Stimulated activated CD4-positive, alpha-beta T cell treated with anti-CD3 and anti-CD28 coated beads, Interleukin-1b, Interleukin-23, amount 100 ng/mL, for 1 hour (primary cell): ENCODE data around the gene ZNF561.
A peak's percentile ranks its signal among the peaks of the same experiment; 100 is the strongest.
"Not testable (repeated sequence)": the region's sequence is repeated elsewhere in the genome, so short reads cannot be mapped to it uniquely, and the experiment has no call there.

Experiments used
- DNase-seq, 2 donors: peaks; one replicate each; pipeline ENCODE4 v3.0.0-alpha.2; 2020; ENCODE audit warnings: low read depth in 2 of 2

ZNF561 gene

DNA sequence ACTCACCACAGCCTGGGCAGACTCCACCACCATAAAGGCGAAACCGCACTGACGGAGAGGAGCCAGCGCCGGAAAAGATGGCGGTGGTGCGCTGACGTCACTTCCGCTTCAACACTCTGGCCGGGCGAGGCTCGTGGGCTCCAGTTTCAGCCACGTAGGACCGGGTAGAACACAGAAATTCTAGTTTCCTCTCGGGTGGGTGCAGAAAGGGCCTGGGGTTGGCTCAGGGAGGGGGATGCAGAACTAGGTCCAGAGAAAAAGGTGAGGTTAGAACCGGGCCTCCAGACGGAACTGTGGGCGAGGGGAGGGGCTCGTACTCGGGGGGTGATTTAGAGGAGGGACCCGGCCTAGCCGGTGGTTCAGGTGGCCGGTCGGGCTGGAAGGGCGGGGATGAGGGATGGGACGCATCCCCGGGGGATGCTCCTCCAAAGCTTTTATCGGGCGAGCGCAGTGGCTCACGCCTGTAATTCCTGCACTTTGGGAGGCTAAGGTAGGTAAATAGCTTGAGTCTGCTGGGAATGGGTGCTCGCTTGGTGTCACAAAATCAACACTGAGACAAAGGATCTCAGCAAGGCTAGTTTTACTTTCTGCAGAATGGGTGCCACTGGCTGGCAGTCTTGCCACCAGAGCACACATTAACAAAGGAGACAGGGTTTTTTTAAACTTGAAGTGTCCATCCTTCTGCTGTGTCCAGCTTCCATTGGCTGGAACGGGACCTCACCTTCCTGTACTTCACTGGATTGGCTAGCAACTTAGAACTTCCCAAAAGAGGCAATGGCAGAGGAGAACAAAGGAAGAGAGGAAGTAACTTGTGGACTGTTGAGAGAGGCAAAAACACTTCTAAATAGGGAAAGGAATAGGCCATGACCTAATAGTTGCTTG is at the start of gene ZNF561:
ZNF561 (minus strand) TSS at position 77 of the 882 bp plus-strand sequence. CDS start 1,776 bp downstream, outside the sequence.
- peak; percentile 67 to 68 for DNase-seq

GRCh38 chr19:9668544-9668943 is 47.5 kb upstream of the ZNF561 start:
- DNase-seq: no peak

GRCh38 chr19:9667898-9668297 is 46.9 kb upstream of the ZNF561 start:
- DNase-seq: no peak

- DNase-seq: no peak
These were observed 37.7 kb upstream of the ZNF561 start for GRCh38 chr19:9658769-9659168.

GRCh38 chr19:9653066-9653555 is 32.1 kb upstream of the ZNF561 start:
- DNase-seq: not testable (repeated sequence)

DNA sequence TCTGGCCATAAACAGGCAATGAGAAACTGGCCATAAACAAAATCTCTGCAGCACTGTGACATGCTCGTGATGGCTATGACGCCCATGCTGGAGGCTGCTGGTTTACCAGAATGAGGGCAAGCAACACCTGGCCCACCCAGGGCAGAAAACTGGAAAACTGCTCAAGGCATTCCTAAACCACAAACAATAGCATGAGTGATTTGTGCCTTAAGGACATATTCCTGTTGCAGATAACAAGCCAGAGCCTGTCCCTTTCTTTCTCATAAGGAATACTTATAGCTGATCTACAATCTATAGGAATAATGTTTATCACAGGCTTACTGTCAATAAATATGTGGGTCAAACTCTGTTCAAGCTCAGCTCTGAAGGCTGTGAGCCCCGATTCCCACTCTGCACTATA is 30.4 kb upstream of the ZNF561 start:
- DNase-seq: not testable (repeated sequence)

GRCh38 chr19:9650345-9650744 is 29.3 kb upstream of the ZNF561 start:
- DNase-seq: no peak

GRCh38 chr19:9645472-9645871 is 24.4 kb upstream of the ZNF561 start:
- no peak for DNase-seq

DNA sequence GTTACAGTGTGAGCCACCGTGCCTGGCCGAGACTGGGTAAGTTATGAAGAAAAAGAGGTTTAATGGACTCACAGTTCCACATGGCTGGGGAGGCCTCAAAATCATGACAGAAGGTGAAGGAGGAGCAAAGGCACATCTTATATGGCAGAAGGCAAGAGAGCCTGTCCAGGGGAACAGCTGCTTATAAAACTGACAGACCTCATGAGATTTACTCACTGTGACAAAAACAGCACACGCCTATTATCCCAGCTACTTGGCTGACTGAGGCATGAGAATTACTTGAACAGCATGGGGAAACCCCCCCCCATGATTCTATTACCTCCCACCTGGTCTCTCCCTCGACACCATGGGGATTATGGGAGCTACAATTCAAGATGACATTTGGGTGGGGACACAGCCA is 23.4 kb upstream of the ZNF561 start:
- no peak for DNase-seq

GRCh38 chr19:9641810-9642209 is 20.8 kb upstream of the ZNF561 start:
- no peak for DNase-seq

GRCh38 chr19:9640956-9641355 is 19.9 kb upstream of the ZNF561 start:
- no peak for DNase-seq

GRCh38 chr19:9636018-9636417 is 15.0 kb upstream of the ZNF561 start:
- DNase-seq: no peak

GRCh38 chr19:9627856-9628255 is 6.8 kb upstream of the ZNF561 start:
- no peak for DNase-seq

GRCh38 chr19:9622531-9622930 is 1.5 kb upstream of the ZNF561 start:
- DNase-seq: no peak

DNA sequence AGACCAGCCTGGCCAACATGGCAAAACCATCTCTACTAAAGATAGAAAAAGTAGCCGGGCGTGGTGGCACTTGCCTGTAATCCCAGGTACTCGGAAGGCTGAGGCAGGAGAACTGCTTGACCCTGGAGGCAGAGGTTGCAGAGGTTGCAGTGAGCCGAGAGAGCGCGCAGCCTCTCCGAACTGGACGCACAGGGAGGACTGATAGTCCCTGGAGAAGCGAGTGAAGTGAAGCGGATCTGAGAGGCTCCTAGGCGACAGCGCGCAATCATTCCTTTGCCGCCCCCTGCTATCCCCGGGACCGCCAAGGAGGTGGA is 233 bp downstream of the ZNF561 start:
- no peak for DNase-seq

DNA sequence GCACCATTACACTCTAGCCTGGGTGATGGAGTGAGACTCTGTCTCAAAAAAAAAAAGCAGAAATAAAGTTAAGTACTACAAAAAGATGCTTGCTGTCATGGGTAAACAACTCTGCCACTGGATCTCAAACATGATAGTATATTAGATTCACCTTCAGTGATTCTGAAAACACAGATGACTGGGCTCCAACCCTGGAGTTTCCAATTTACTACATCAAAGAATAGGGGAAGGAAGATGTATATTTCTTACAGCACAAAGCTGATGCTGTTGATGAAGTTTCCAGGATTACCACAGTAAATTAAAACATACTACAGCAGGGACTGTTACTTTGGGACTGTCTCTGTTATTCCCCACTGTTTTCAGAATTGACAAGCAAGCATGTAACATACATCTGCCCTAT is 5.2 kb downstream of the ZNF561 start:
- DNase-seq: no peak

DNA sequence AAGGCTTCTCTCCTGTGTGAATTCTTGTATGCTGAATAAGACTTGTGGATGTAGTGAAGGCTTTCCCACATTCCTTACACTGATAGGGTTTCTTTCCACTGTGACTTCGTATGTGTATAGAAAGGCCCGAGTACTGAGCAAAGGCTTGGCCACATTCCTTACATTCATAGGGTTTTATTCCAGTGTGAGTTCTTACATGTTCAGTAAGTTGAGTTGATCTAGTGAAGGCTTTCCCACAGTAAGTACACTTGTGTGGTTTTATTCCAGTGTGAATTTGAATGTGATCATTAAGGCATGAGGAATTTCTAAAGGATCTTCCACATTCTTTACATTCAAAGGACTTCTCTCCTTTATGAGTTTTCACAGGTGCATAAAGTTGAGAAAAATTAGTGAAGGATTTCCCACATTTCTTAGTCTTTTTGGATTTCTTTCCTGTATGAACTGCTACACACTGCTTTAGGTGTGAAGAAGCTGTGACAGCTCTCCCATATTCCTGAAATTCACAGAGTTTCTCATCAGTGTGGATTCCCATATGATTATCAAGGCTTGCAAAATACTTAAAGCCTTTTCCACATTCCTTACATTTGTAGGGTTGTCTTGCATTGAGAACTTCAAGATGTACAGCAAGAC is 10.4 kb downstream of the ZNF561 start:
- no peak for DNase-seq

- no peak for DNase-seq
These were observed 12.1 kb downstream of the ZNF561 start for GRCh38 chr19:9608912-9609311.

- no peak for DNase-seq
These were observed 24.0 kb downstream of the ZNF561 start for GRCh38 chr19:9597027-9597426.

- peak; percentile 46 to 62 for DNase-seq
These were observed 34.3 kb downstream of the ZNF561 start for GRCh38 chr19:9586764-9587163.

- peak; percentile 32 to 67 for DNase-seq
These were observed 36.8 kb downstream of the ZNF561 start, which contains the start of gene ZNF121 for GRCh38 chr19:9584073-9584833. Gene ZNF121, minus strand, starts transcription at chr19:9584504. Its CDS starts 16,407 bp downstream, at chr19:9568097.

DNA sequence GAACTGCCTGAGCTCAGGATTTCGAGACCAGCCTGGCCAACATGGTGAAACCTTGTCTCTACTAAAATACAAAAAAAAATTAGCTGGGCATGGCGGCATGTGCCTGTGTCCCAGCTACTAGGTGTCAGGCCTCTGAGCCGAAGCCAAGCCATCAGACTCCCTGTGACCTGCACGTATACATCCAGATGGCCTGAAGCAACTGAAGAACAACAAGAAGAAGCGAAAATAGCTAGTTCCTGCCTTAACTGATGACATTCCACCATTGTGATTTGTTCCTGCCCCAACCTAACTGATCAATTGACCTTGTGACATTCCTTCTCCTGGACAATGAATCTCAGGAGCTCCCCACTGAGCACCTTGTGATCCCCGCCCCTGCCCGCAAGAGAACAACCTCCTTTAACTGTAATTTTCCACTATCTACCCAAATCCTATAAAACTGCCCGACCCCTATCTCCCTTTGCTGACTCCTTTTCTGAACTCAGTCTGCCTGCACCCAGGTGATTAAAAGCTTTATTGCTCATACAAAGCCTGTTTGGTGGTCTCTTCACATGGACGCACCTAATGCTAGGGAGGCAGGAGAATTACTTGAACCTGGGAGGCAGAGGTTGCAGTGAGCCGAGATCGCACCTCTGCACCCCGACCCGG is 38.8 kb downstream of the ZNF561 start:
- not testable (repeated sequence) for DNase-seq
